HCT116 (cell line): ENCODE results near the gene IKZF3. TPM values are rescaled to one million over a fixed set of nuclear protein-coding genes. Genes with fewer than 3 reads are reported as not detected.

Experiments used
- ATAC-seq: fragments of 200-7000 bp; cut with Tn5 transposase; 2 replicates; pipeline ENCODE4 v1.9.1; 2020; ENCODE audit warnings: mild to moderate bottlenecking, moderate library complexity
- BruUV-seq: library from RNA; stranded (reverse); fragments of 400-500 nt; replicated peaks from 2 replicates; lab custom pipeline; 2021; lab: Mats Ljungman, UMichigan
- CTCF ChIA-PET: fragments of 300-600 bp; sonication (Branson Sonifier 250); formaldehyde crosslinking; loops from one replicate; lab custom pipeline; 2021; ENCODE audit warnings: antibody characterized with exemption; lab: Charles Lee
- POLR2A ChIA-PET: fragments of 300-600, 350-600 bp; sonication (Branson Sonifier 250); formaldehyde crosslinking; loops from one replicate; lab custom pipeline; 2021; ENCODE audit warnings: antibody characterized with exemption; lab: Charles Lee
- RAD21 ChIA-PET, 2 experiments: fragments of 300-600 bp; sonication (Branson Sonifier 250); formaldehyde crosslinking; loops; one replicate each; lab custom pipeline; 2023; ENCODE audit warnings: low total read pairs in 2 of 2; ENCODE audit not compliant: uncharacterized antibody in 2 of 2, unreplicated experiment in 2 of 2, low non-redundant PET in 1 of 2; lab: Charles Lee
- DNase-seq: peaks from one replicate; pipeline ENCODE4 v3.0.0-alpha.2; 2010; ENCODE audit warnings: low read depth, low spot score
- H2AFZ ChIP-seq: fragments of 200-600 bp; shearing (Covaris generic), sonication (generic); 2 replicates; pipeline ENCODE4 v1.6.1; 2017; ENCODE audit warnings: low read depth, mixed run types, mixed read lengths, antibody characterized with exemption, low read length; ENCODE audit not compliant: poor library complexity, severe bottlenecking
- H3K27ac ChIP-seq: 2 replicates; pipeline ENCODE4 v1.5.1; 2012; ENCODE audit warnings: low read depth, low read length
- H3K27me3 ChIP-seq: fragments of 200-600 bp; sonication (generic); 2 replicates; pipeline ENCODE4 v1.6.1; 2016; ENCODE audit warnings: mixed run types, low read length, mixed read lengths; ENCODE audit not compliant: insufficient read depth
- H3K36me3 ChIP-seq, 2 experiments: fragments of 200-500 bp in 1 of 2; fragments of 200-600 bp in 1 of 2; sonication (Bioruptor generic) in 1 of 2; sonication (generic) in 1 of 2; 2 replicates each; pipeline versions ENCODE4 v1.5.1 to v1.6.1; 2014 to 2016; ENCODE audit warnings: low read length in 2 of 2, inconsistent platforms in 1 of 2, mixed read lengths in 1 of 2, mixed run types in 1 of 2; ENCODE audit not compliant: insufficient read depth in 2 of 2, control insufficient read depth in 1 of 2
- H3K4me1 ChIP-seq, 2 experiments: fragments of 200-600 bp in 1 of 2; sonication (generic) in 1 of 2; 2 replicates each; pipeline versions ENCODE4 v1.5.1 to v1.6.1; 2012 to 2017; ENCODE audit warnings: low read length in 2 of 2, inconsistent platforms in 1 of 2, mild to moderate bottlenecking in 1 of 2, mixed read lengths in 1 of 2, mixed run types in 1 of 2, moderate library complexity in 1 of 2; ENCODE audit not compliant: insufficient read depth in 2 of 2, control insufficient read depth in 1 of 2
- H3K4me2 ChIP-seq: fragments of 200-600 bp; sonication (generic); 2 replicates; pipeline ENCODE4 v1.6.1; 2017; ENCODE audit warnings: mixed run types, low read length, mixed read lengths
- H3K4me3 ChIP-seq, 2 experiments: fragments of 200-600 bp in 1 of 2; sonication (generic) in 1 of 2; replicated peaks in 1 of 2; 2 replicates each; pipeline ENCODE4 v1.5.1; 2011 to 2016; ENCODE audit warnings: low read length in 2 of 2, control low read depth in 1 of 2, low read depth in 1 of 2, mild to moderate bottlenecking in 1 of 2, mixed read lengths in 1 of 2, mixed run types in 1 of 2
- H3K79me2 ChIP-seq: fragments of 200-600 bp; sonication (generic); 2 replicates; pipeline ENCODE4 v1.6.1; 2017; ENCODE audit warnings: mild to moderate bottlenecking, mixed run types, low read length, moderate library complexity, mixed read lengths; ENCODE audit not compliant: insufficient read depth
- H3K9ac ChIP-seq: fragments of 200-600 bp; sonication (generic); 2 replicates; pipeline ENCODE4 v1.6.1; 2016; ENCODE audit warnings: low read length, mixed read lengths
- H3K9me2 ChIP-seq: fragments of 200-600 bp; sonication (generic), shearing (Covaris generic); 2 replicates; pipeline ENCODE4 v1.6.1; 2017; ENCODE audit warnings: mixed run types, mild to moderate bottlenecking, moderate library complexity; ENCODE audit not compliant: insufficient read depth
- H3K9me3 ChIP-seq, 2 experiments: fragments of 200-500 bp in 1 of 2; fragments of 200-600 bp in 1 of 2; sonication (Bioruptor generic) in 1 of 2; sonication (generic) in 1 of 2; 2 replicates each; pipeline ENCODE4 v1.6.1; 2014 to 2017; ENCODE audit warnings: low read length in 2 of 2, mixed read lengths in 2 of 2, inconsistent platforms in 1 of 2, low read depth in 1 of 2, mild to moderate bottlenecking in 1 of 2, mixed run types in 1 of 2, moderate library complexity in 1 of 2; ENCODE audit not compliant: control insufficient read depth in 1 of 2, insufficient read depth in 1 of 2
- H4K20me1 ChIP-seq: fragments of 200-600 bp; sonication (generic), shearing (Covaris generic); 2 replicates; pipeline ENCODE4 v1.6.1; 2017; ENCODE audit warnings: mixed run types, mild to moderate bottlenecking, moderate library complexity; ENCODE audit not compliant: insufficient read depth
- CBX3 ChIP-seq: IDR thresholded peaks from 2 replicates; pipeline ENCODE4 v1.6.1; 2012; ENCODE audit warnings: low read depth
- ELF1 ChIP-seq: IDR thresholded peaks from 2 replicates; pipeline ENCODE4 v1.6.1; 2012; ENCODE audit warnings: low read depth, borderline replicate concordance
- FOSL1 ChIP-seq: IDR thresholded peaks from 2 replicates; pipeline ENCODE4 v1.6.1; 2012; ENCODE audit warnings: low read depth
- JUND ChIP-seq: IDR thresholded peaks from 2 replicates; pipeline ENCODE4 v1.6.1; 2012
- RAD21 ChIP-seq: IDR thresholded peaks from 2 replicates; pipeline ENCODE4 v1.6.1; 2012; ENCODE audit warnings: low read depth, mild to moderate bottlenecking
- SIN3A ChIP-seq: IDR thresholded peaks from 2 replicates; pipeline ENCODE4 v1.6.1; 2012; ENCODE audit warnings: low read depth
- YY1 ChIP-seq: IDR thresholded peaks from 2 replicates; pipeline ENCODE4 v1.6.1; 2011; ENCODE audit warnings: low read length, low read depth, moderate library complexity, mild to moderate bottlenecking; ENCODE audit not compliant: insufficient replicate concordance; ENCODE audit errors: extremely low read depth
- ZFX ChIP-seq: fragments of 450-650 bp; IDR thresholded peaks from 2 replicates; pipeline ENCODE4 v1.6.1; 2017
- ZNF274 ChIP-seq: fragments of 200-500 bp; sonication (Bioruptor generic); IDR thresholded peaks from 2 replicates; pipeline ENCODE4 v1.6.1; 2014; ENCODE audit warnings: mild to moderate bottlenecking, low read depth, low read length, inconsistent platforms
- intact Hi-C: fragments of 100-400 bp; cut with micrococcal nuclease; formaldehyde crosslinking; loops from 2 replicates; pipeline ENCODE4 v1.10.0; 2022
- total RNA-seq: library from RNA; stranded (reverse); gene quantifications from one replicate; pipeline ENCODE4 v1.2.1, GENCODE V29; 2021; ENCODE audit not compliant: unreplicated experiment
- TF ChIP-seq, protein P1 (sequence below): IDR thresholded peaks from 2 replicates; pipeline ENCODE4 v1.6.1; 2012; ENCODE audit warnings: low read depth
- TF ChIP-seq, protein P2 (sequence below): IDR thresholded peaks from 2 replicates; pipeline ENCODE4 v1.6.1; 2011; ENCODE audit warnings: mild to moderate bottlenecking, low read length, moderate library complexity; ENCODE audit not compliant: insufficient replicate concordance; ENCODE audit errors: extremely low read depth
- TF ChIP-seq, protein P3 (sequence below): IDR thresholded peaks from 2 replicates; pipeline ENCODE4 v1.6.1; 2012

Gene IKZF3
- total RNA-seq, 1 experiment from 2014 or later: 0.30 TPM

DNA sequence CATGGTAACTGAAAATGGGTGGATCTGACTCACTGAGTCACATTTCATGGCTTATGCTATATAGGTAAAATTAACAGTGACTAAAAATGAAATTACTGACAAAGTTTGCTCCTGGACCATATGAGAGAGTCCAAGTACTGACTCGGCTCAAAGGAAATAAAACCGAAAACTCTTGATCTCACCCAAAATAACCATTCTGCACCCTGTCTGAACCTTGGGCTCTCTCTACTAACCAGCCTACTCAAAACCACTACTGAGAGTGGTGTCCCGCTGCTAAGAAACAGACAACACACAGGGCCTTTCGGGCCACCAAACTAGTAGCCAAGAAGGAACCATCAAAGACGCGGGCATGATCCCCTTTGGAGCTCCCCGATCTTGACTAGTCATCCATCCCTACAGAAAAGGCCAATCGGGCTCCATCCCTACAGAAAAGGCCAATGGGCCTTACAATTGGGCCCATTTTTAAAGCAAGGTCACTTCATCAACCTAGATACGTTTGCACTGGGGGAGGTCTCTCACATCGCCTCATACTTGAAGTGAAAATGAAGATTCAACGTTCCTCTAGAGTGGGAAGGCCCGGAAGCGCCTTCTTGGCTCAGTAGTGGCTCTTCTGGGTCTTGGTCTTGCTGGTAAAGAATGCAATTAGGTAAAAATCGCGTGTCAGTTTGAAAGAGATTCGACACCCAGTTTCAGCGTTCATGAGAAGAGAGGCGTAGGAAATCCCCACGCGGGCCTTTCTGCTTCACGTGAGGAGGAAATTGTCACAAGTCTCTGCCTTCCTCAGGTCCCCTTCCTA is 3.2 kb upstream of the IKZF3 start:
- Histone ChIP-seq H3K9ac (no peak overlapping the region), H3K27me3 (peaks cover 28% of the 10 kb centered on the region), H3K4me2 (no peak overlapping the region), H2AFZ (no peak overlapping the region), H3K4me3 (no peak overlapping the region), H3K9me2 (no peaks in the 10 kb centered on the region), H3K79me2 (no peaks in the 10 kb centered on the region), H4K20me1 (no peaks in the 10 kb centered on the region), H3K36me3 (no peaks in the 10 kb centered on the region), H3K4me1 (peaks cover 7 to 14% of the 10 kb centered on the region in 2 experiments; a peak in 3 of 4 replicates), H3K27ac (no peak overlapping the region), H3K9me3 (no peaks in the 10 kb centered on the region)
- ChIA-PET POLR2A (no interaction called here), CTCF (no interaction called here), RAD21 (no interaction called here)
- intact Hi-C loops: no loop called here
- no TSS peak for BruUV-seq
- no peak for DNase-seq
- ATAC-seq: no peak
- no peak for TF ChIP-seq ZFX

DNA sequence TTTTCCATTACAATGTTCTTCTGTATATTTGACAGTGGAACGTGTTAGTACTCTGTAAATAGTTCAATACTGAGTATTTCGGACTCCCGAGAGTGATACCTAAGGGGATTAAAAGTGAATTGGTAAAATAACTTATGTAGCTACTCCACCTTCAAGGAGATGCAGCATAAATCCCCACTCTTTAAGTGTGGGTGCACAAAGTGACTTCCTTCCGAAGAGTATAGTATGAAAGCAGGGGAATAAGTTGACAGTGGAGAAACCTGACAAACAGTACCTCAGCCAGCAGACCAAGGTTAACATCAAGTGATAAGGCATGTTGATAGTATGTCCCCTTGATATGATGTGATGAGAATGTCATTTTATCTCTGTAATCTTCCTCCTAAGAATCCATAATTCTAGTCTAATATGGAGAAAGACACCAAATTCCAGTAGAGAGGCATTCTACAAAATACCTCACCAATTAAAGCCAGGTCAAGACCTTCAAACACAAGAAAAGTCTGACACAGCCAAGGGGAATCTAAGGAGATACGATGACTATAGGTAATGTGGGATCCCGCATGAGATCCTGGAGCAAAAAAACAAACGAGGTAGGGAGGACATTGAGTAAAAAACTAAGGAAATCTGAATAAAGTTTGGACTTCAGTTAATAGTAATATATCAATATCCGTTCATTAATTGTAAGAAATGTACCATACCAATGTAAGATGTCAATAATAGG is 2.1 kb upstream of the IKZF3 start:
- Histone ChIP-seq H3K4me1 (peaks cover 7 to 14% of the 10 kb centered on the region in 2 experiments; a peak in 3 of 4 replicates), H3K27me3 (peaks cover 28% of the 10 kb centered on the region), H3K36me3 (no peaks in the 10 kb centered on the region), H4K20me1 (no peaks in the 10 kb centered on the region), H3K27ac (no peak overlapping the region), H3K9me3 (no peaks in the 10 kb centered on the region), H3K9ac (no peak overlapping the region), H3K9me2 (no peaks in the 10 kb centered on the region), H3K79me2 (no peaks in the 10 kb centered on the region), H3K4me3 (no peak overlapping the region), H2AFZ (no peak overlapping the region), H3K4me2 (no peak overlapping the region)
- CTCF ChIA-PET: no interaction called here
- no TSS peak for BruUV-seq
- ATAC-seq (no peak), DNase-seq (no peak)
- POLR2A ChIA-PET: interaction anchor here (0.5 kb wide), 1 partner anchor 839 kb away, joined by 3 read pairs; no protein-coding TSS in a partner anchor
- RAD21 ChIA-PET: no interaction called here
- intact Hi-C loops: no loop called here
- TF ChIP-seq SIN3A: no peak
- no peak for TF ChIP-seq ELF1
- TF ChIP-seq CBX3: no peak
- TF ChIP-seq ZFX: no peak
- TF ChIP-seq YY1: no peak
- TF ChIP-seq JUND: no peak
- TF ChIP-seq, protein P1, sequence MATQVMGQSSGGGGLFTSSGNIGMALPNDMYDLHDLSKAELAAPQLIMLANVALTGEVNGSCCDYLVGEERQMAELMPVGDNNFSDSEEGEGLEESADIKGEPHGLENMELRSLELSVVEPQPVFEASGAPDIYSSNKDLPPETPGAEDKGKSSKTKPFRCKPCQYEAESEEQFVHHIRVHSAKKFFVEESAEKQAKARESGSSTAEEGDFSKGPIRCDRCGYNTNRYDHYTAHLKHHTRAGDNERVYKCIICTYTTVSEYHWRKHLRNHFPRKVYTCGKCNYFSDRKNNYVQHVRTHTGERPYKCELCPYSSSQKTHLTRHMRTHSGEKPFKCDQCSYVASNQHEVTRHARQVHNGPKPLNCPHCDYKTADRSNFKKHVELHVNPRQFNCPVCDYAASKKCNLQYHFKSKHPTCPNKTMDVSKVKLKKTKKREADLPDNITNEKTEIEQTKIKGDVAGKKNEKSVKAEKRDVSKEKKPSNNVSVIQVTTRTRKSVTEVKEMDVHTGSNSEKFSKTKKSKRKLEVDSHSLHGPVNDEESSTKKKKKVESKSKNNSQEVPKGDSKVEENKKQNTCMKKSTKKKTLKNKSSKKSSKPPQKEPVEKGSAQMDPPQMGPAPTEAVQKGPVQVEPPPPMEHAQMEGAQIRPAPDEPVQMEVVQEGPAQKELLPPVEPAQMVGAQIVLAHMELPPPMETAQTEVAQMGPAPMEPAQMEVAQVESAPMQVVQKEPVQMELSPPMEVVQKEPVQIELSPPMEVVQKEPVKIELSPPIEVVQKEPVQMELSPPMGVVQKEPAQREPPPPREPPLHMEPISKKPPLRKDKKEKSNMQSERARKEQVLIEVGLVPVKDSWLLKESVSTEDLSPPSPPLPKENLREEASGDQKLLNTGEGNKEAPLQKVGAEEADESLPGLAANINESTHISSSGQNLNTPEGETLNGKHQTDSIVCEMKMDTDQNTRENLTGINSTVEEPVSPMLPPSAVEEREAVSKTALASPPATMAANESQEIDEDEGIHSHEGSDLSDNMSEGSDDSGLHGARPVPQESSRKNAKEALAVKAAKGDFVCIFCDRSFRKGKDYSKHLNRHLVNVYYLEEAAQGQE: no peak
- TF ChIP-seq ZNF274: no peak
- no peak for TF ChIP-seq RAD21
- TF ChIP-seq, protein P2, sequence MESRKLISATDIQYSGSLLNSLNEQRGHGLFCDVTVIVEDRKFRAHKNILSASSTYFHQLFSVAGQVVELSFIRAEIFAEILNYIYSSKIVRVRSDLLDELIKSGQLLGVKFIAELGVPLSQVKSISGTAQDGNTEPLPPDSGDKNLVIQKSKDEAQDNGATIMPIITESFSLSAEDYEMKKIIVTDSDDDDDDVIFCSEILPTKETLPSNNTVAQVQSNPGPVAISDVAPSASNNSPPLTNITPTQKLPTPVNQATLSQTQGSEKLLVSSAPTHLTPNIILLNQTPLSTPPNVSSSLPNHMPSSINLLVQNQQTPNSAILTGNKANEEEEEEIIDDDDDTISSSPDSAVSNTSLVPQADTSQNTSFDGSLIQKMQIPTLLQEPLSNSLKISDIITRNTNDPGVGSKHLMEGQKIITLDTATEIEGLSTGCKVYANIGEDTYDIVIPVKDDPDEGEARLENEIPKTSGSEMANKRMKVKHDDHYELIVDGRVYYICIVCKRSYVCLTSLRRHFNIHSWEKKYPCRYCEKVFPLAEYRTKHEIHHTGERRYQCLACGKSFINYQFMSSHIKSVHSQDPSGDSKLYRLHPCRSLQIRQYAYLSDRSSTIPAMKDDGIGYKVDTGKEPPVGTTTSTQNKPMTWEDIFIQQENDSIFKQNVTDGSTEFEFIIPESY: no peak
- no peak for TF ChIP-seq FOSL1
- TF ChIP-seq, protein P3, sequence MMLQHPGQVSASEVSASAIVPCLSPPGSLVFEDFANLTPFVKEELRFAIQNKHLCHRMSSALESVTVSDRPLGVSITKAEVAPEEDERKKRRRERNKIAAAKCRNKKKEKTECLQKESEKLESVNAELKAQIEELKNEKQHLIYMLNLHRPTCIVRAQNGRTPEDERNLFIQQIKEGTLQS: no peak
